SHP77 (cell line): Measurements from ENCODE around the gene DDR2.

Experiments used
- DNase-seq, 2 experiments: peaks; one replicate each; lab custom pipeline; 2025; lab: John Stamatoyannopoulos, UW

The DDR2 gene

DNA sequence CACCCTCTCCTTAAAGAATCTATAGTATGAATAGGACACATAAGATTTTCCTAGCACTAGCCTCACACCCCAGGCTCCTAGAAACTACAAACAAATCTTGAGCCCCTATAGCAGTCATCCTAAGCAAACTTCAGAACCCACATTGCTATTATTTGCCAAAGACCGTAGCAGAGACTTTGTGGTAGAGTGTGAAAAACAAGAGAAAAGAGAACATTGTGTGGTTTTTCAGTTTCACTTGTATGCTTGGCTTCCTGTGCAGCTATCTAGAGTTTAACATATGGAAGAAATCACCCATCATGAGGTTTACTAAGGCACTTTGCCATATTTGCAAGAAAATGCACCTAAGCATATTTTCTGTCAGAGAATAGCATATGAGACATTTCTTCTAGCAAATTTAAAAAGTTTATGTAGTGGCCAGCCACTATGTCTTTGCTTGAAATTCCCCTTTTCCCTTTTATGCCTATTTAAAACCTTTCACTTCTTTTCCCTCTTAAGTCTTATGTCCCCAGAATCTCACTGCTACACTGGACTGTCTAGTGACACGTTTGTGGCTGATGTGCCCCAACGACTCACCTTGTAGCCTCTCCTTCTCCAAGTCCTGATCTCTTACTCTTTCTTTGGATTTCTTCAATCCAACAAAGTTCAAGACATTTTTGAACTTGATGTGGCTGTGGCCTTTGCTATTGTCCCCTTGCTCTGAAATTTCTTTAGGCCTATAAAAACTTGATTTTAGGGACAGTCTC lies 203.1 kb downstream of the DDR2 start:
- no peak for DNase-seq
